ENCODE data around the gene DARS2.

GRCh38 chr1:173871500-173871899, 47.0 kb downstream of the DARS2 start:
- no peak for TF ChIP-seq EZH2 (IDR thresholded peaks at IDR 0.05; ENCODE audit: insufficient read depth, low read length)
- no peak for TF ChIP-seq CTCF (IDR thresholded peaks at IDR 0.05; ENCODE audit: insufficient read depth, low read depth, low read length)
